Measurements from ENCODE around the gene MGMT. TPM values are rescaled to one million over a fixed set of nuclear protein-coding genes. Genes with fewer than 3 reads are reported as not detected.

Gene MGMT
- total and polyA plus RNA-seq, 9 of the 15 experiments (the other 6 are each of a cell fraction or from before 2014, with no cell fraction given): 0.03 to 0.29 (median 0.11) TPM; not detected in 4

DNA sequence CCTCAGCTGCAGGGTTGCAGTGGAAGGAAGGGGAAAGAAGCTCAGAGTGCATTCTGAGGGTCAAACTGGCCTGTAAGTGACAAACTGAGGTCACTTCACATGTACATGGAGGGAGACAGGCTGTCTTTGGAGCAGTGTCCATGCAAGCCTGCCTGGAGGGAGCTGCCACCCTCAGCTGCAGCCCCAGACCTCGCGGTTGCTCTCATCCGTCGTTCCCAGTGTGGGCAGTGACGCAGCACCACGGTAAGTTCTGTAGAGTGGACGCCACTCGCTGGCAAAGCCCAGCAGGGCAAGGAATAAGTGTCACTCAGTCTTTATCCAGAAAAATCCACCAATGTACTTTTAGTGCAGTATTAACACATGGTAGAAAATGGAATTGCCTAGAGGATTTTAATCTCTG is 225.7 kb downstream of the MGMT start:
- peaks cover 0 to 3% of the 10 kb centered on the region in 2 experiments; a peak in 1 of 5 replicates for H3K27me3 ChIP-seq (ENCODE audit: control insufficient read depth in 2 of 2, insufficient read depth in 2 of 2, low read length in 2 of 2)
- no peak for ATAC-seq
- H3K27ac ChIP-seq (ENCODE audit: extremely low read depth, low read depth, low read length): no peak overlapping the region
- H3K4me1 ChIP-seq (replicated peaks in 1 of 2; ENCODE audit: control insufficient read depth in 2 of 2, insufficient read depth in 2 of 2, low read length in 2 of 2): no peaks in the 10 kb centered on the region
- no peak for DNase-seq (ENCODE audit: extremely low read depth in 1 of 4, low spot score in 3 of 4)
- POLR2A ChIA-PET: interaction anchor here (0.5 kb wide), 1 partner anchor 464 kb away, joined by 3 read pairs; no protein-coding TSS in a partner anchor
- H3K9me3 ChIP-seq (replicated peaks; ENCODE audit: control insufficient read depth, insufficient read depth, low read depth, low read length): no peaks in the 10 kb centered on the region
- CTCF ChIA-PET (ENCODE audit: low intra/inter-chr PET ratio): no interaction called here
- no peak overlapping the region for H3K9ac ChIP-seq (ENCODE audit: insufficient read depth in 1 of 2, low read depth in 2 of 2, low read length in 2 of 2)
- H3K79me2 ChIP-seq (ENCODE audit: control insufficient read depth, insufficient read depth, low read length): no peaks in the 10 kb centered on the region
- no TSS peak for BruUV-seq (replicated peaks)
- no peak overlapping the region for H3K4me3 ChIP-seq
- 1% methylated on average over 8 of the region's 8 CpGs for WGBS (ENCODE audit: insufficient coverage, low coverage, missing lambda C conversion rate)
- no peak overlapping the region for H2AFZ ChIP-seq (ENCODE audit: low read depth, low read length)
- H3K9me1 ChIP-seq (ENCODE audit: control insufficient read depth, insufficient read depth, low read length): no peaks in the 10 kb centered on the region
- no peaks in the 10 kb centered on the region for H3K36me3 ChIP-seq (ENCODE audit: control insufficient read depth, insufficient read depth, low read length)
- intact Hi-C loops (cut with micrococcal nuclease): no loop called here
- no peak for TF ChIP-seq NR2C1 (IDR thresholded peaks at IDR 0.05)
- no peak for TF ChIP-seq NR2C1 (tag; IDR thresholded peaks at IDR 0.05)
- no peak for TF ChIP-seq ZNF224 (CRISPR knock-in tag; IDR thresholded peaks at IDR 0.05)
- TF ChIP-seq CBX2 (IDR thresholded peaks at IDR 0.05; ENCODE audit: insufficient read depth, low read length, poor library complexity, severe bottlenecking): no peak
- TF ChIP-seq ZNF212 (CRISPR knock-in tag; IDR thresholded peaks at IDR 0.05): no peak
- TF ChIP-seq CXXC5 (CRISPR knock-in tag; IDR thresholded peaks at IDR 0.05): no peak
- no peak for TF ChIP-seq KAT2B (IDR thresholded peaks at IDR 0.05; ENCODE audit: low read depth, low read length)
- TF ChIP-seq SPI1 (IDR thresholded peaks at IDR 0.05; ENCODE audit: borderline replicate concordance, low read depth, low read length): no peak
- no peak overlapping the region for H3K4me2 ChIP-seq (ENCODE audit: insufficient read depth, low read length)
- FAIRE-seq: no peak
- H4K20me1 ChIP-seq (replicated peaks; ENCODE audit: control insufficient read depth, insufficient read depth, low read length): no peaks in the 10 kb centered on the region
- in situ Hi-C loops (cut with MboI): no loop called here

All from K562 (cell line).